Erythroblast (primary cell): ENCODE measurements around the gene MYO9B.

Source experiments
- GATA1 ChIP-seq: IDR thresholded peaks from 2 replicates; pipeline ENCODE4 v1.6.1; 2011; ENCODE audit warnings: low read depth, mild to moderate bottlenecking, control low read depth, low read length, moderate library complexity
- POLR2A ChIP-seq: IDR thresholded peaks from 2 replicates; pipeline ENCODE4 v1.6.1; 2011; ENCODE audit warnings: mild to moderate bottlenecking, low read length

DNA sequence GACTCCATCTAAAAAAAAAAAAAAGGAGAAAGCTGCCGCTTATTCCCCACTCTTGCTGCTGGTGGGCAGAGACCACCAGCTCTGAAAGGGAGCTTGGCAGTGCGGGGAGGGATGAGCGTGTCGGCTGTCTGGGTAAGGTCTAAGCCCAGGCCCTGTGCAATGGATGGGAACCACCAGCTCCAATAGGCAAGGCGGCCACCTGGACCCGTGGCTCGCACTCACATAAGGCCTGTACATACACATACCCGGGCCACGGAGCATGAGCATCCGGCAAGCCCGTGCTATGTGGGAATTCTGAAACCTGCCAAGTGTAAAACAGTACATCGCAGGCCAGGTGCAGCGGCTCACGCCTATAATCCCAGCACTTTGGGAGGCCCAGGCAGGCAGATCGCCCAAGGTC lies 83.0 kb downstream of the MYO9B start:
- TF ChIP-seq POLR2A (no peak), GATA1 (no peak)
